WTC11 (cell line): Measurements from ENCODE around the gene TBX2. TPM values are rescaled to one million over a fixed set of nuclear protein-coding genes. Genes with fewer than 3 reads are reported as not detected.

Experiments
- ATAC-seq: fragments of 200-7000 bp; cut with Tn5 transposase; 2 replicates; pipeline ENCODE4 v1.10.0; 2021; ENCODE audit warnings: mild to moderate bottlenecking, moderate library complexity
- CTCF ChIA-PET: fragments of 300-600 bp; sonication (Branson Sonifier 250); formaldehyde crosslinking; loops from one replicate; lab custom pipeline; 2021; ENCODE audit warnings: antibody characterized with exemption; lab: Charles Lee
- POLR2A ChIA-PET: fragments of 350-600 bp; sonication (Branson Sonifier 250); formaldehyde crosslinking; loops from one replicate; lab custom pipeline; 2021; ENCODE audit warnings: antibody characterized with exemption; lab: Charles Lee
- DNase-seq: peaks from one replicate; pipeline ENCODE4 v3.0.0; 2021; ENCODE audit warnings: low spot score
- H3K27ac Mint-ChIP-seq: 2 replicates; pipeline ENCODE4 v1.8.0; 2021; ENCODE audit warnings: mixed read lengths
- H3K27me3 Mint-ChIP-seq: 2 replicates; pipeline ENCODE4 v1.8.0; 2021; ENCODE audit warnings: low read depth, mild to moderate bottlenecking, moderate library complexity, mixed read lengths
- H3K36me3 Mint-ChIP-seq: 2 replicates; pipeline ENCODE4 v1.8.0; 2021; ENCODE audit warnings: mixed read lengths
- H3K4me1 Mint-ChIP-seq: 2 replicates; pipeline ENCODE4 v1.8.0; 2022; ENCODE audit warnings: mixed read lengths
- H3K4me3 Mint-ChIP-seq: 2 replicates; pipeline ENCODE4 v1.8.0; 2021; ENCODE audit warnings: mild to moderate bottlenecking, moderate library complexity, mixed read lengths
- H3K9me3 Mint-ChIP-seq: 2 replicates; pipeline ENCODE4 v1.8.0; 2021; ENCODE audit warnings: mixed read lengths
- MXD4 ChIP-seq: fragments of 250-450 bp; sonication (Bioruptor Pico); IDR thresholded peaks from 2 replicates; pipeline ENCODE4 v1.8.0; 2021; ENCODE audit warnings: mild to moderate bottlenecking, moderate library complexity, borderline replicate concordance
- NR1H2 ChIP-seq: sonication (generic); formaldehyde crosslinking; IDR thresholded peaks from 2 replicates; pipeline ENCODE4 v1.9.0; 2021; ENCODE audit warnings: mild to moderate bottlenecking, moderate library complexity, missing genetic modification reagents
- OVOL2 ChIP-seq: fragments of 250-450 bp; sonication (Bioruptor Pico); IDR thresholded peaks from 2 replicates; pipeline ENCODE4 v1.9.0; 2021; ENCODE audit warnings: mild to moderate bottlenecking, borderline replicate concordance
- TEAD4 ChIP-seq: sonication (generic); formaldehyde crosslinking; IDR thresholded peaks from 2 replicates; pipeline ENCODE4 v1.8.0; 2022; ENCODE audit warnings: mild to moderate bottlenecking, missing genetic modification reagents
- ZNF423 ChIP-seq: fragments of 250-450 bp; sonication (Bioruptor Pico); IDR thresholded peaks from 2 replicates; pipeline ENCODE4 v2.1.2; 2022; ENCODE audit warnings: mild to moderate bottlenecking, moderate library complexity
- total RNA-seq: library from RNA; stranded (reverse); gene quantifications from 3 replicates; pipeline ENCODE4 v1.2.3, GENCODE V29; 2021
- TF ChIP-seq, protein P1 (sequence below): sonication (generic); formaldehyde crosslinking; IDR thresholded peaks from 2 replicates; pipeline ENCODE4 v1.8.0; 2022; ENCODE audit warnings: missing genetic modification reagents
- TF ChIP-seq, protein P2 (sequence below): fragments of 250-450 bp; sonication (Bioruptor Pico); IDR thresholded peaks from 2 replicates; pipeline ENCODE4 v1.9.0; 2021; ENCODE audit warnings: mild to moderate bottlenecking, borderline replicate concordance
- TF ChIP-seq, protein P3 (sequence below): sonication (generic); formaldehyde crosslinking; IDR thresholded peaks from 2 replicates; pipeline ENCODE4 v1.8.0; 2022; ENCODE audit warnings: mild to moderate bottlenecking, missing genetic modification reagents
- TF ChIP-seq, protein P4 (sequence below): fragments of 200-600 bp; IDR thresholded peaks from 2 replicates; pipeline ENCODE4 v1.8.0; 2022; ENCODE audit warnings: antibody characterized with exemption
- TF ChIP-seq, protein P5 (sequence below): sonication (generic); formaldehyde crosslinking; IDR thresholded peaks from 2 replicates; pipeline ENCODE4 v1.8.1; 2023; ENCODE audit warnings: mild to moderate bottlenecking, missing genetic modification reagents, borderline replicate concordance
- TF ChIP-seq, protein P6 (sequence below): sonication (generic); formaldehyde crosslinking; IDR thresholded peaks from 2 replicates; pipeline ENCODE4 v1.8.1; 2022; ENCODE audit warnings: mild to moderate bottlenecking, missing genetic modification reagents, moderate library complexity, borderline replicate concordance

The TBX2 gene
- total RNA-seq, 1 experiment from 2014 or later, result 0.09 TPM

DNA sequence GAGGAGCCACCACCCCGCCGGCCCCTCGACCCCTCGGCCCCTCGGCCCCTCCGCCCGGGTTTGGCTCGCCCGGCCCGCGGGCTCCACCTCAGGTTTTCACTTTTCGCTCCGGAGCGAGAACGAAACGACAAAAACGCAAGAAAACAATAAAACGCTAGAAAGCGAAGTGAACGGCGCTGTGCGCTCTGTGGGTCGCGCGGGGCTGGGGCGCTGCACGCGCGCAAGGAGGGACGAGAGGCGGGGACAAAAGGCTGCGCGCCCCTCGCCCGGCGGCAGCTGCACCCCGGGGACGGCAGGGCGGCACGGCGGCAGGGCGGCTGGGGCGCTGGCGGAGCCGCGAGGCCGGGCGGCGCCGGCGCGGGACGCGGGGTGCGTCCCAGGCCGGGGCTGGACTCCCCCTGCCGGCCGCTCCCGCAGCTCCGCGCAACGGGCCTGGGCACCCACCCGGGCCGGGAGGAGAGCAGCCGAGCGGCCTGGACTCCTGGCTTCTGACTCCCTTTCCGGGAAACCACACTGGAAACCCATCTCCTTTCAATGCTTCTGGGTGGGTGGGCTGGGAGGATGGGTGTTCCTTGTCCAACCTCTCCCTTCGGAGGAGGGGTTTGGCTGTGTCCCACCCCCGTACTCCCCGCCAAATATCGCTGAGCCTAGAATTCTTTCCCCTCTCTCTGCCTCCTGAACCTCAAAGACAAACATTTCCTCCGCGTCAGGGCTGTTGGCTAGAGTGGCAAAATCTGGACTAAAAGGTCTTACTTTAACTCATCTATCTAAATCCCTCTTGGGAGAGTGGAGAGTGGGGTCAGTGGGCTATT lies 9.9 kb downstream of the TBX2 start:
- POLR2A ChIA-PET, result interaction anchor here (0.7 to 1.0 kb wide), 2 partner anchors 11 to 254 kb away, joined by 3 to 4 read pairs; no protein-coding TSS in a partner anchor
- CTCF ChIA-PET, result interaction anchor here (0.7 to 6.4 kb wide), 11 partner anchors 9 to 438 kb away, joined by 3 to 46 read pairs (median 12); partner anchors contain the start of gene TBX2
- Mint-ChIP-seq H3K9me3 (no peaks in the 10 kb centered on the region), H3K27me3 (peaks cover 90% of the 10 kb centered on the region), H3K27ac (no peak overlapping the region), H3K4me3 (peak overlapping the region; percentile 68), H3K36me3 (no peaks in the 10 kb centered on the region), H3K4me1 (peaks cover 15% of the 10 kb centered on the region)
- ATAC-seq, result peak; percentile 3; the same call in 1 of the 2 replicates
- peak; percentile 55 for DNase-seq
- TF ChIP-seq NR1H2 (CRISPR knock-in tag) (no peak), ZNF423 (CRISPR knock-in tag) (peak; percentile 46; the same call in 1 of the 2 replicates), MXD4 (CRISPR knock-in tag) (no peak), TEAD4 (CRISPR knock-in tag) (no peak)
- TF ChIP-seq, protein P1, sequence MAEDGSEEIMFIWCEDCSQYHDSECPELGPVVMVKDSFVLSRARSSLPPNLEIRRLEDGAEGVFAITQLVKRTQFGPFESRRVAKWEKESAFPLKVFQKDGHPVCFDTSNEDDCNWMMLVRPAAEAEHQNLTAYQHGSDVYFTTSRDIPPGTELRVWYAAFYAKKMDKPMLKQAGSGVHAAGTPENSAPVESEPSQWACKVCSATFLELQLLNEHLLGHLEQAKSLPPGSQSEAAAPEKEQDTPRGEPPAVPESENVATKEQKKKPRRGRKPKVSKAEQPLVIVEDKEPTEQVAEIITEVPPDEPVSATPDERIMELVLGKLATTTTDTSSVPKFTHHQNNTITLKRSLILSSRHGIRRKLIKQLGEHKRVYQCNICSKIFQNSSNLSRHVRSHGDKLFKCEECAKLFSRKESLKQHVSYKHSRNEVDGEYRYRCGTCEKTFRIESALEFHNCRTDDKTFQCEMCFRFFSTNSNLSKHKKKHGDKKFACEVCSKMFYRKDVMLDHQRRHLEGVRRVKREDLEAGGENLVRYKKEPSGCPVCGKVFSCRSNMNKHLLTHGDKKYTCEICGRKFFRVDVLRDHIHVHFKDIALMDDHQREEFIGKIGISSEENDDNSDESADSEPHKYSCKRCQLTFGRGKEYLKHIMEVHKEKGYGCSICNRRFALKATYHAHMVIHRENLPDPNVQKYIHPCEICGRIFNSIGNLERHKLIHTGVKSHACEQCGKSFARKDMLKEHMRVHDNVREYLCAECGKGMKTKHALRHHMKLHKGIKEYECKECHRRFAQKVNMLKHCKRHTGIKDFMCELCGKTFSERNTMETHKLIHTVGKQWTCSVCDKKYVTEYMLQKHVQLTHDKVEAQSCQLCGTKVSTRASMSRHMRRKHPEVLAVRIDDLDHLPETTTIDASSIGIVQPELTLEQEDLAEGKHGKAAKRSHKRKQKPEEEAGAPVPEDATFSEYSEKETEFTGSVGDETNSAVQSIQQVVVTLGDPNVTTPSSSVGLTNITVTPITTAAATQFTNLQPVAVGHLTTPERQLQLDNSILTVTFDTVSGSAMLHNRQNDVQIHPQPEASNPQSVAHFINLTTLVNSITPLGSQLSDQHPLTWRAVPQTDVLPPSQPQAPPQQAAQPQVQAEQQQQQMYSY (CRISPR knock-in tag), result 0 out of 2 replicates have a peak, but pooled peaks have one; percentile 22
- TF ChIP-seq, protein P2, sequence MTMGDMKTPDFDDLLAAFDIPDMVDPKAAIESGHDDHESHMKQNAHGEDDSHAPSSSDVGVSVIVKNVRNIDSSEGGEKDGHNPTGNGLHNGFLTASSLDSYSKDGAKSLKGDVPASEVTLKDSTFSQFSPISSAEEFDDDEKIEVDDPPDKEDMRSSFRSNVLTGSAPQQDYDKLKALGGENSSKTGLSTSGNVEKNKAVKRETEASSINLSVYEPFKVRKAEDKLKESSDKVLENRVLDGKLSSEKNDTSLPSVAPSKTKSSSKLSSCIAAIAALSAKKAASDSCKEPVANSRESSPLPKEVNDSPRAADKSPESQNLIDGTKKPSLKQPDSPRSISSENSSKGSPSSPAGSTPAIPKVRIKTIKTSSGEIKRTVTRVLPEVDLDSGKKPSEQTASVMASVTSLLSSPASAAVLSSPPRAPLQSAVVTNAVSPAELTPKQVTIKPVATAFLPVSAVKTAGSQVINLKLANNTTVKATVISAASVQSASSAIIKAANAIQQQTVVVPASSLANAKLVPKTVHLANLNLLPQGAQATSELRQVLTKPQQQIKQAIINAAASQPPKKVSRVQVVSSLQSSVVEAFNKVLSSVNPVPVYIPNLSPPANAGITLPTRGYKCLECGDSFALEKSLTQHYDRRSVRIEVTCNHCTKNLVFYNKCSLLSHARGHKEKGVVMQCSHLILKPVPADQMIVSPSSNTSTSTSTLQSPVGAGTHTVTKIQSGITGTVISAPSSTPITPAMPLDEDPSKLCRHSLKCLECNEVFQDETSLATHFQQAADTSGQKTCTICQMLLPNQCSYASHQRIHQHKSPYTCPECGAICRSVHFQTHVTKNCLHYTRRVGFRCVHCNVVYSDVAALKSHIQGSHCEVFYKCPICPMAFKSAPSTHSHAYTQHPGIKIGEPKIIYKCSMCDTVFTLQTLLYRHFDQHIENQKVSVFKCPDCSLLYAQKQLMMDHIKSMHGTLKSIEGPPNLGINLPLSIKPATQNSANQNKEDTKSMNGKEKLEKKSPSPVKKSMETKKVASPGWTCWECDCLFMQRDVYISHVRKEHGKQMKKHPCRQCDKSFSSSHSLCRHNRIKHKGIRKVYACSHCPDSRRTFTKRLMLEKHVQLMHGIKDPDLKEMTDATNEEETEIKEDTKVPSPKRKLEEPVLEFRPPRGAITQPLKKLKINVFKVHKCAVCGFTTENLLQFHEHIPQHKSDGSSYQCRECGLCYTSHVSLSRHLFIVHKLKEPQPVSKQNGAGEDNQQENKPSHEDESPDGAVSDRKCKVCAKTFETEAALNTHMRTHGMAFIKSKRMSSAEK (CRISPR knock-in tag), result no peak
- TF ChIP-seq, protein P3, sequence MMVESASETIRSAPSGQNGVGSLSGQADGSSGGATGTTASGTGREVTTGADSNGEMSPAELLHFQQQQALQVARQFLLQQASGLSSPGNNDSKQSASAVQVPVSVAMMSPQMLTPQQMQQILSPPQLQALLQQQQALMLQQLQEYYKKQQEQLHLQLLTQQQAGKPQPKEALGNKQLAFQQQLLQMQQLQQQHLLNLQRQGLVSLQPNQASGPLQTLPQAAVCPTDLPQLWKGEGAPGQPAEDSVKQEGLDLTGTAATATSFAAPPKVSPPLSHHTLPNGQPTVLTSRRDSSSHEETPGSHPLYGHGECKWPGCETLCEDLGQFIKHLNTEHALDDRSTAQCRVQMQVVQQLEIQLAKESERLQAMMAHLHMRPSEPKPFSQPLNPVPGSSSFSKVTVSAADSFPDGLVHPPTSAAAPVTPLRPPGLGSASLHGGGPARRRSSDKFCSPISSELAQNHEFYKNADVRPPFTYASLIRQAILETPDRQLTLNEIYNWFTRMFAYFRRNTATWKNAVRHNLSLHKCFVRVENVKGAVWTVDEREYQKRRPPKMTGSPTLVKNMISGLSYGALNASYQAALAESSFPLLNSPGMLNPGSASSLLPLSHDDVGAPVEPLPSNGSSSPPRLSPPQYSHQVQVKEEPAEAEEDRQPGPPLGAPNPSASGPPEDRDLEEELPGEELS (CRISPR knock-in tag), result no peak

DNA sequence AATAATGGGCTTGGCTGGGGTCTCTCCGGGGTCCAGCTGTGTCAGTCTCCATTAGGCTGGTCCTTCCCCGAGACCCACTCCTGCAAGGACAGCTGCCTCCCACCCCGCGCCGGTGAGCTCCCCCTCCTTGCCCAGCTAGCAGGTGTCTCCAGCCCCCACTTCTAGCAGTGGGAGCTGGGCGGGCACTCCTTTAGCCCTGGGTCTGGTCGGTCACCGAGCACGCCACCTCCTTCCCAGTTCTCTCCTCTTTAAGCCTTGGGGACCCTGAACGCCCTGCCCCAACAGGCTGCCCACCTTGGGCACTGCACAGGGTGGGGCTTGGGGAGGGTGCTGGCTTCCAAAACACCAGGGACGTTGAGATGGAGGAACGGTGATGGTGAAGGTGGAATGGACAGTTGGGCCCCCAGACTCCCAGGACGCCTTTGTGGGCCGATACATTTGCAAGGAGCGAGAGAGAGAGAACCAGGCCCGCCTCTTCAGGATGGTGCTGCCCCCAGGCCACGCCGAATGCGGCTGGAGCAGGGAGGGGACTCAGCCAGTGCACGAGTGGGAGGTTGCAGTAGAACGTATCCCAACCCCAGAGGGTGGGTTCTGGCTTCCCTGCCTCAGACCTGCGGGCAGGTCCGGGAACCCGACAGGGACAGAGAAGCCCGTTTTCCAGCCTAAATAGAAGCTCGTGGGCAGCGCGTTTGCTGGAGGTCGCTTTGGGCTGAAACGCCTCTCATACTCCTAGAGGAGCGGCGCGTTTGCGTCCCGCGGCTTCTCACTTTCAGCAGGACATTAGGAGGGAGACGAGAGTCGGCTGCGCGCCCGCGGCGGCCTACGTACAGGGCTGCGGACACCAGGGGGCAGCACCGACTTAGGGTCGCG lies 10.7 kb downstream of the TBX2 start:
- POLR2A ChIA-PET, result no interaction called here
- CTCF ChIA-PET, result interaction anchor here (0.6 to 6.4 kb wide), 11 partner anchors 10 to 1129 kb away, joined by 3 to 46 read pairs (median 4); partner anchors contain the start of genes BRIP1 and TBX2
- TF ChIP-seq, protein P4, sequence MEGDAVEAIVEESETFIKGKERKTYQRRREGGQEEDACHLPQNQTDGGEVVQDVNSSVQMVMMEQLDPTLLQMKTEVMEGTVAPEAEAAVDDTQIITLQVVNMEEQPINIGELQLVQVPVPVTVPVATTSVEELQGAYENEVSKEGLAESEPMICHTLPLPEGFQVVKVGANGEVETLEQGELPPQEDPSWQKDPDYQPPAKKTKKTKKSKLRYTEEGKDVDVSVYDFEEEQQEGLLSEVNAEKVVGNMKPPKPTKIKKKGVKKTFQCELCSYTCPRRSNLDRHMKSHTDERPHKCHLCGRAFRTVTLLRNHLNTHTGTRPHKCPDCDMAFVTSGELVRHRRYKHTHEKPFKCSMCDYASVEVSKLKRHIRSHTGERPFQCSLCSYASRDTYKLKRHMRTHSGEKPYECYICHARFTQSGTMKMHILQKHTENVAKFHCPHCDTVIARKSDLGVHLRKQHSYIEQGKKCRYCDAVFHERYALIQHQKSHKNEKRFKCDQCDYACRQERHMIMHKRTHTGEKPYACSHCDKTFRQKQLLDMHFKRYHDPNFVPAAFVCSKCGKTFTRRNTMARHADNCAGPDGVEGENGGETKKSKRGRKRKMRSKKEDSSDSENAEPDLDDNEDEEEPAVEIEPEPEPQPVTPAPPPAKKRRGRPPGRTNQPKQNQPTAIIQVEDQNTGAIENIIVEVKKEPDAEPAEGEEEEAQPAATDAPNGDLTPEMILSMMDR, result peak; percentile 65
- TF ChIP-seq OVOL2 (CRISPR knock-in tag), result no peak
- TF ChIP-seq, protein P5, sequence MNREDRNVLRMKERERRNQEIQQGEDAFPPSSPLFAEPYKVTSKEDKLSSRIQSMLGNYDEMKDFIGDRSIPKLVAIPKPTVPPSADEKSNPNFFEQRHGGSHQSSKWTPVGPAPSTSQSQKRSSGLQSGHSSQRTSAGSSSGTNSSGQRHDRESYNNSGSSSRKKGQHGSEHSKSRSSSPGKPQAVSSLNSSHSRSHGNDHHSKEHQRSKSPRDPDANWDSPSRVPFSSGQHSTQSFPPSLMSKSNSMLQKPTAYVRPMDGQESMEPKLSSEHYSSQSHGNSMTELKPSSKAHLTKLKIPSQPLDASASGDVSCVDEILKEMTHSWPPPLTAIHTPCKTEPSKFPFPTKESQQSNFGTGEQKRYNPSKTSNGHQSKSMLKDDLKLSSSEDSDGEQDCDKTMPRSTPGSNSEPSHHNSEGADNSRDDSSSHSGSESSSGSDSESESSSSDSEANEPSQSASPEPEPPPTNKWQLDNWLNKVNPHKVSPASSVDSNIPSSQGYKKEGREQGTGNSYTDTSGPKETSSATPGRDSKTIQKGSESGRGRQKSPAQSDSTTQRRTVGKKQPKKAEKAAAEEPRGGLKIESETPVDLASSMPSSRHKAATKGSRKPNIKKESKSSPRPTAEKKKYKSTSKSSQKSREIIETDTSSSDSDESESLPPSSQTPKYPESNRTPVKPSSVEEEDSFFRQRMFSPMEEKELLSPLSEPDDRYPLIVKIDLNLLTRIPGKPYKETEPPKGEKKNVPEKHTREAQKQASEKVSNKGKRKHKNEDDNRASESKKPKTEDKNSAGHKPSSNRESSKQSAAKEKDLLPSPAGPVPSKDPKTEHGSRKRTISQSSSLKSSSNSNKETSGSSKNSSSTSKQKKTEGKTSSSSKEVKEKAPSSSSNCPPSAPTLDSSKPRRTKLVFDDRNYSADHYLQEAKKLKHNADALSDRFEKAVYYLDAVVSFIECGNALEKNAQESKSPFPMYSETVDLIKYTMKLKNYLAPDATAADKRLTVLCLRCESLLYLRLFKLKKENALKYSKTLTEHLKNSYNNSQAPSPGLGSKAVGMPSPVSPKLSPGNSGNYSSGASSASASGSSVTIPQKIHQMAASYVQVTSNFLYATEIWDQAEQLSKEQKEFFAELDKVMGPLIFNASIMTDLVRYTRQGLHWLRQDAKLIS, result no peak
- TF ChIP-seq, protein P6, sequence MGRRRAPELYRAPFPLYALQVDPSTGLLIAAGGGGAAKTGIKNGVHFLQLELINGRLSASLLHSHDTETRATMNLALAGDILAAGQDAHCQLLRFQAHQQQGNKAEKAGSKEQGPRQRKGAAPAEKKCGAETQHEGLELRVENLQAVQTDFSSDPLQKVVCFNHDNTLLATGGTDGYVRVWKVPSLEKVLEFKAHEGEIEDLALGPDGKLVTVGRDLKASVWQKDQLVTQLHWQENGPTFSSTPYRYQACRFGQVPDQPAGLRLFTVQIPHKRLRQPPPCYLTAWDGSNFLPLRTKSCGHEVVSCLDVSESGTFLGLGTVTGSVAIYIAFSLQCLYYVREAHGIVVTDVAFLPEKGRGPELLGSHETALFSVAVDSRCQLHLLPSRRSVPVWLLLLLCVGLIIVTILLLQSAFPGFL, result no peak
- TF ChIP-seq, all 79 proteins: peak for 1
- H3K9me3 Mint-ChIP-seq, result no peaks in the 10 kb centered on the region
- H3K4me1 Mint-ChIP-seq, result peaks cover 15% of the 10 kb centered on the region
- H3K36me3 Mint-ChIP-seq, result no peaks in the 10 kb centered on the region
- peak overlapping the region; percentile 68 for H3K4me3 Mint-ChIP-seq
- peaks cover 90% of the 10 kb centered on the region for H3K27me3 Mint-ChIP-seq
- no peak overlapping the region for H3K27ac Mint-ChIP-seq
- peak; percentile 25 for ATAC-seq
- peak; percentile 86 for DNase-seq
